Measurements from ENCODE around the gene SNHG17.

DNA sequence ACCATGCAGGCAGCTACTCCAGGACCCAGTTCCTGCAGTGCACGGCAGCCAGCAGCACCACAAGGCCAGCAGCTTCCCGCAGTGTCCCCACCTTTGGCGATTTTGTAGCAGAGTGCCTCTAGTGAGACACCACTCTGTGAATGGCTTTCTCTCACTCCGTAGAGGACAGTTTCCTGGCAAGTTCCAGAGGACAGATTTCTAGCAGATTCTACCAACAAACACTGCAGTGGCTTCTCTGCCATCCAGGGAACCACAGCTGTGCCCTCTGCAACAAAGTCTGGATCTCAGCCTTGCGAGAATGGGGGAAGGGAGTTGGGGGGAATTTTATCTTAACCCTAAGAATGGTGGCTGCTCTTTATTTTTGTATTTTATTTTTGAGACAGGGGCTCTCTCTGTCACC is 28.7 kb downstream of the SNHG17 start:
- TF ChIP-seq, protein P1, sequence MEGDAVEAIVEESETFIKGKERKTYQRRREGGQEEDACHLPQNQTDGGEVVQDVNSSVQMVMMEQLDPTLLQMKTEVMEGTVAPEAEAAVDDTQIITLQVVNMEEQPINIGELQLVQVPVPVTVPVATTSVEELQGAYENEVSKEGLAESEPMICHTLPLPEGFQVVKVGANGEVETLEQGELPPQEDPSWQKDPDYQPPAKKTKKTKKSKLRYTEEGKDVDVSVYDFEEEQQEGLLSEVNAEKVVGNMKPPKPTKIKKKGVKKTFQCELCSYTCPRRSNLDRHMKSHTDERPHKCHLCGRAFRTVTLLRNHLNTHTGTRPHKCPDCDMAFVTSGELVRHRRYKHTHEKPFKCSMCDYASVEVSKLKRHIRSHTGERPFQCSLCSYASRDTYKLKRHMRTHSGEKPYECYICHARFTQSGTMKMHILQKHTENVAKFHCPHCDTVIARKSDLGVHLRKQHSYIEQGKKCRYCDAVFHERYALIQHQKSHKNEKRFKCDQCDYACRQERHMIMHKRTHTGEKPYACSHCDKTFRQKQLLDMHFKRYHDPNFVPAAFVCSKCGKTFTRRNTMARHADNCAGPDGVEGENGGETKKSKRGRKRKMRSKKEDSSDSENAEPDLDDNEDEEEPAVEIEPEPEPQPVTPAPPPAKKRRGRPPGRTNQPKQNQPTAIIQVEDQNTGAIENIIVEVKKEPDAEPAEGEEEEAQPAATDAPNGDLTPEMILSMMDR (IDR thresholded peaks at IDR 0.05): no peak
- no peak for TF ChIP-seq POLR2A (IDR thresholded peaks at IDR 0.05)
